ENCODE data around the gene SNTB2.

- TF ChIP-seq CTCF (conservative IDR thresholded peaks at IDR 0.05) (no peak), EZH2 (IDR thresholded peaks at IDR 0.05; ENCODE audit: low read depth) (no peak)
Measured at GRCh38 chr16:69329369-69330285, 142.7 kb downstream of the SNTB2 start.

Data from PC-9 (cell line).